SK-N-MC (cell line): ENCODE measurements around the gene ZDHHC7.

ENCODE experiments used
- DNase-seq: peaks from one replicate; pipeline ENCODE4 v3.0.0-alpha.2; 2011; ENCODE audit warnings: low read depth, low spot score
- H3K27ac ChIP-seq: fragments of 200-600 bp; sonication (generic); 2 replicates; pipeline ENCODE4 v1.5.1; 2016; ENCODE audit warnings: mixed run types
- H3K36me3 ChIP-seq: fragments of 200-600 bp; sonication (generic); 2 replicates; pipeline ENCODE4 v1.6.1; 2017; ENCODE audit warnings: antibody characterized with exemption, low read length, mixed read lengths; ENCODE audit not compliant: insufficient read depth
- H3K4me3 ChIP-seq: fragments of 200-600 bp; sonication (generic); 2 replicates; pipeline ENCODE4 v1.5.1; 2016
- H3K9ac ChIP-seq: fragments of 200-600 bp; sonication (generic); 2 replicates; pipeline ENCODE4 v1.8.0; 2017; ENCODE audit warnings: mixed run types, mixed read lengths; ENCODE audit not compliant: insufficient read length
- H3K9me3 ChIP-seq: fragments of 200-600 bp; sonication (generic); 2 replicates; pipeline ENCODE4 v1.6.1; 2017; ENCODE audit warnings: low read depth, mild to moderate bottlenecking, antibody characterized with exemption, low read length, moderate library complexity, mixed read lengths
- EZH2 ChIP-seq: fragments of 200-600 bp; sonication (generic); IDR thresholded peaks from one replicate; pipeline ENCODE4 v1.6.1; 2017; ENCODE audit warnings: antibody characterized with exemption
- FOXP2 ChIP-seq: optimal IDR thresholded peaks from 2 replicates; pipeline ENCODE3; 2011; ENCODE audit warnings: mild to moderate bottlenecking, moderate library complexity; ENCODE audit not compliant: insufficient read depth; ENCODE audit errors: extremely low read length, control extremely low read depth
- POLR2AphosphoS5 ChIP-seq: IDR thresholded peaks from 2 replicates; pipeline ENCODE4 v1.6.1; 2012; ENCODE audit warnings: mild to moderate bottlenecking, low read depth, low read length, borderline replicate concordance

The ZDHHC7 gene

GRCh38 chr16:84933774-84934631 lies 77.3 kb downstream of the ZDHHC7 start:
- no peak overlapping the region for H3K27ac ChIP-seq
- no peaks in the 10 kb centered on the region for H3K9me3 ChIP-seq
- H3K9ac ChIP-seq, result no peak overlapping the region
- no peak overlapping the region for H3K4me3 ChIP-seq
- DNase-seq, result no peak
- TF ChIP-seq POLR2AphosphoS5 (no peak), EZH2 (no peak), FOXP2 (no peak)
- H3K36me3 ChIP-seq, result no peaks in the 10 kb centered on the region

GRCh38 chr16:84932681-84933080 lies 78.7 kb downstream of the ZDHHC7 start:
- H3K9ac ChIP-seq, result no peak overlapping the region
- DNase-seq, result no peak
- no peaks in the 10 kb centered on the region for H3K36me3 ChIP-seq
- no peak overlapping the region for H3K4me3 ChIP-seq
- H3K9me3 ChIP-seq, result no peaks in the 10 kb centered on the region
- TF ChIP-seq POLR2AphosphoS5 (no peak), FOXP2 (no peak), EZH2 (no peak)
- H3K27ac ChIP-seq, result no peak overlapping the region

GRCh38 chr16:84931506-84931905 lies 79.8 kb downstream of the ZDHHC7 start:
- no peak for DNase-seq
- Histone ChIP-seq H3K36me3 (no peaks in the 10 kb centered on the region), H3K9me3 (no peaks in the 10 kb centered on the region), H3K27ac (no peak overlapping the region), H3K9ac (no peak overlapping the region), H3K4me3 (no peak overlapping the region)
- TF ChIP-seq FOXP2 (no peak), EZH2 (no peak)

GRCh38 chr16:84931107-84931494 lies 80.2 kb downstream of the ZDHHC7 start:
- Histone ChIP-seq H3K36me3 (no peaks in the 10 kb centered on the region), H3K4me3 (no peak overlapping the region), H3K9me3 (no peaks in the 10 kb centered on the region), H3K9ac (no peak overlapping the region), H3K27ac (no peak overlapping the region)
- no peak for TF ChIP-seq FOXP2
- TF ChIP-seq EZH2, result no peak
- TF ChIP-seq POLR2AphosphoS5, result no peak
- no peak for DNase-seq

GRCh38 chr16:84930298-84931106 lies 80.8 kb downstream of the ZDHHC7 start:
- H3K9me3 ChIP-seq, result no peaks in the 10 kb centered on the region
- no peaks in the 10 kb centered on the region for H3K36me3 ChIP-seq
- no peak for TF ChIP-seq EZH2
- DNase-seq, result no peak
- H3K27ac ChIP-seq, result no peak overlapping the region
- no peak overlapping the region for H3K4me3 ChIP-seq
- H3K9ac ChIP-seq, result no peak overlapping the region

- Histone ChIP-seq H3K36me3 (no peaks in the 10 kb centered on the region), H3K4me3 (no peak overlapping the region), H3K27ac (no peak overlapping the region), H3K9me3 (no peaks in the 10 kb centered on the region), H3K9ac (no peak overlapping the region)
- no peak for TF ChIP-seq FOXP2
- no peak for TF ChIP-seq EZH2
- no peak for TF ChIP-seq POLR2AphosphoS5
- no peak for DNase-seq
These were observed 81.7 kb downstream of the ZDHHC7 start for GRCh38 chr16:84929421-84930297.

DNA sequence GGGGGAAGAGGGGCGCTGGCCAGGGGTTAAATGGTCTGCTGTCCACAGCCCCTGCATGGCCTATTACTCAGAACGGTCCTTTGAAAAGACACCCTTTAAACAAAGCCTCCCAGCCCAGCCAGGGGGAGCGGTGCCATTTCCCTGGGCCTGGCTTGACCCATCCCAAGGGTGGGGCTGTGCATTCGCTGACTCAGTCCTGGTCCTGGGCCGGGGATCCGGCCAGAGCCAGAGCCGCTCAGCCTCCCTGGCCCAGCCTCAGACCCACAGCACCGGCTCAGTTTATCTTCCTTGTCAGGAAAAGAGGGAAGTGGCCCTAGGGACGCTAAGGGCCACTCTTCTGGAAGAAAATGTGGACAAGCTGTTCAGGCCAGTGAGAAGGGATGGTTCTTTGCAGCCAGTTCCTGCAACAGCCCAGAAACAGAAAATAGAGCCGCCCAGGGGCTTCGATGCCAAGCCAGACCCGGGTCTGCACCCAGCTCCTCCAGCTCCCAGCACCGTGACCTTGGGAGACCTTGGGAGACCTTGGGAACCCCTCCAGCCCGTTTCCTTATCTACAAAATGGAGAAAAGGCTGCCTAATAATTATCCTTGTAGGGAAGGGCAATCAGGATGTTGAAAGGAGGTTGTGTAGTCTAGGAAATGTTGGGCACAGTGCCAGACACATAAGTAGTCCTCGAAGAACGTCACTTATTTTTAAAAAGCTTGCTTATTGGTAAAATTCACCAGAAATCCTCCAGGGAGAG lies 82.5 kb downstream of the ZDHHC7 start:
- Histone ChIP-seq H3K27ac (no peak overlapping the region), H3K9me3 (no peaks in the 10 kb centered on the region), H3K9ac (no peak overlapping the region), H3K36me3 (no peaks in the 10 kb centered on the region), H3K4me3 (no peak overlapping the region)
- DNase-seq, result no peak
- no peak for TF ChIP-seq FOXP2
- TF ChIP-seq POLR2AphosphoS5, result no peak
- TF ChIP-seq EZH2, result no peak
